Thyroid gland (tissue), 4 donors: Measurements from ENCODE around the gene FRYL.

Experiments
- CTCF ChIP-seq, 6 experiments: fragments of 200-600 bp in 3 of 6; fragments of 450-650 bp in 3 of 6; sonication (generic) in 3 of 6; IDR thresholded peaks; one replicate each; pipeline ENCODE4 v1.5.1; 2016 to 2019; ENCODE audit warnings: antibody characterized with exemption in 6 of 6, mild to moderate bottlenecking in 2 of 6, inconsistent platforms in 1 of 6, moderate library complexity in 1 of 6
- POLR2A ChIP-seq, 2 donors: fragments of 450-650 bp; IDR thresholded peaks; one replicate each; pipeline ENCODE4 v1.6.1; 2017; ENCODE audit warnings: antibody characterized with exemption in 2 of 2, mild to moderate bottlenecking in 2 of 2, moderate library complexity in 1 of 2

- TF ChIP-seq CTCF (IDR thresholded peaks at IDR 0.05) (no peak), POLR2A (IDR thresholded peaks at IDR 0.05) (no peak)
Measured at GRCh38 chr4:48708610-48709009, 71.5 kb downstream of the FRYL start.
